ENCODE results near the gene MSL2.

DNA sequence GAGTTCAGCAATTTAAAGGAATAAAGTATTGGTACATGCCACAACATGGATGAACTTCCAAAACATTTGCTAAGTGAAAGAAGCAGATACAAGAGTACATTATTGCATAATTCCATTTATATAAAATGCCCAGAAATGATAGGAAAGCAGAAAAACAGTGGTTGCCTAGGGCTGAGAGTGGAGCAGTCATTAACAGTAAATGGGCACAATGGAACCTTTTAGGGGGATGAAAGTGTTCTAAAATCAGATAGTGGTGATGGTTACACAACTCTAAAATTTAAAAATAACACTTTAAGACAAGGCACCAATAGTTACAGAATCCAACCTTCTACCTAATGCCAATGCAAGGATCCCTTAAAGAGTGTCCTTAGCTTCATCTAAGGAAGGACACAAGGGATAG lies 34.6 kb downstream of the MSL2 start:
- TF ChIP-seq, protein P1, sequence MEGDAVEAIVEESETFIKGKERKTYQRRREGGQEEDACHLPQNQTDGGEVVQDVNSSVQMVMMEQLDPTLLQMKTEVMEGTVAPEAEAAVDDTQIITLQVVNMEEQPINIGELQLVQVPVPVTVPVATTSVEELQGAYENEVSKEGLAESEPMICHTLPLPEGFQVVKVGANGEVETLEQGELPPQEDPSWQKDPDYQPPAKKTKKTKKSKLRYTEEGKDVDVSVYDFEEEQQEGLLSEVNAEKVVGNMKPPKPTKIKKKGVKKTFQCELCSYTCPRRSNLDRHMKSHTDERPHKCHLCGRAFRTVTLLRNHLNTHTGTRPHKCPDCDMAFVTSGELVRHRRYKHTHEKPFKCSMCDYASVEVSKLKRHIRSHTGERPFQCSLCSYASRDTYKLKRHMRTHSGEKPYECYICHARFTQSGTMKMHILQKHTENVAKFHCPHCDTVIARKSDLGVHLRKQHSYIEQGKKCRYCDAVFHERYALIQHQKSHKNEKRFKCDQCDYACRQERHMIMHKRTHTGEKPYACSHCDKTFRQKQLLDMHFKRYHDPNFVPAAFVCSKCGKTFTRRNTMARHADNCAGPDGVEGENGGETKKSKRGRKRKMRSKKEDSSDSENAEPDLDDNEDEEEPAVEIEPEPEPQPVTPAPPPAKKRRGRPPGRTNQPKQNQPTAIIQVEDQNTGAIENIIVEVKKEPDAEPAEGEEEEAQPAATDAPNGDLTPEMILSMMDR (IDR thresholded peaks at IDR 0.05), result no peak
- TF ChIP-seq POLR2AphosphoS5 (IDR thresholded peaks at IDR 0.05; ENCODE audit: low read depth, low read length), result no peak
